Common myeloid progenitor, CD34-positive (primary cell): ENCODE measurements around the gene MTO1.
A peak's percentile ranks its signal among the peaks of the same experiment; 100 is the strongest.
"Not testable (repeated sequence)": the region's sequence is repeated elsewhere in the genome, so short reads cannot be mapped to it uniquely, and the experiment has no call there.

Experiments used
- CTCF ChIA-PET: fragments of 350-600 bp; sonication (Branson Sonifier 250); formaldehyde crosslinking; loops from one replicate; lab custom pipeline; 2021; ENCODE audit warnings: antibody characterized with exemption; lab: Charles Lee
- POLR2A ChIA-PET: fragments of 350-600 bp; sonication (Branson Sonifier 250); formaldehyde crosslinking; loops from one replicate; lab custom pipeline; 2021; ENCODE audit warnings: antibody characterized with exemption; lab: Charles Lee
- DNase-seq, 3 donors: peaks; one replicate each; pipeline versions ENCODE4 v3.0.0 to v3.0.0-alpha.2; 2013
- H3K27ac ChIP-seq, 2 experiments: 1 replicate in 1 of 2; 2 replicates in 1 of 2; pipeline ENCODE4 v1.7.0; 2013; ENCODE audit warnings: inconsistent platforms in 2 of 2, low read length in 2 of 2, mild to moderate bottlenecking in 2 of 2, low read depth in 1 of 2, moderate library complexity in 1 of 2; ENCODE audit not compliant: severe bottlenecking in 2 of 2, insufficient read depth in 1 of 2, poor library complexity in 1 of 2
- H3K27me3 ChIP-seq, 5 experiments: replicated peaks in 2 of 5; 1 replicate in 3 of 5; 2 replicates in 2 of 5; pipeline versions ENCODE4 v1.6.1 to v1.7.0; 2013; ENCODE audit warnings: low read length in 4 of 5, mild to moderate bottlenecking in 2 of 5, moderate library complexity in 2 of 5, inconsistent platforms in 1 of 5; ENCODE audit not compliant: insufficient read depth in 5 of 5, control insufficient read depth in 4 of 5
- H3K36me3 ChIP-seq, 4 experiments: 1 replicate in 2 of 4; 2 replicates in 2 of 4; pipeline versions ENCODE4 v1.6.1 to v1.7.0; 2013; ENCODE audit warnings: low read length in 3 of 4, control low read depth in 1 of 4, mild to moderate bottlenecking in 1 of 4; ENCODE audit not compliant: control insufficient read depth in 4 of 4, insufficient read depth in 4 of 4
- H3K4me1 ChIP-seq, 4 experiments: 1 replicate in 3 of 4; 2 replicates in 1 of 4; pipeline versions ENCODE4 v1.6.1 to v1.7.1; 2013; ENCODE audit warnings: low read length in 3 of 4, mild to moderate bottlenecking in 3 of 4, control low read depth in 1 of 4, inconsistent platforms in 1 of 4, moderate library complexity in 1 of 4; ENCODE audit not compliant: control insufficient read depth in 4 of 4, insufficient read depth in 4 of 4; ENCODE audit errors: control extremely low read depth in 1 of 4
- H3K4me3 ChIP-seq, 7 experiments: 1 replicate in 4 of 7; 2 replicates in 3 of 7; pipeline versions ENCODE4 v1.5.1 to v1.7.0; 2013; ENCODE audit warnings: mild to moderate bottlenecking in 7 of 7, low read length in 6 of 7, moderate library complexity in 6 of 7, inconsistent platforms in 2 of 7, low read depth in 2 of 7, control low read depth in 1 of 7; ENCODE audit not compliant: insufficient read depth in 4 of 7, control insufficient read depth in 1 of 7; ENCODE audit errors: extremely low read depth in 1 of 7
- H3K9me3 ChIP-seq, 5 experiments: 1 replicate in 4 of 5; 2 replicates in 1 of 5; pipeline versions ENCODE4 v1.6.1 to v1.7.1; 2013; ENCODE audit warnings: low read length in 4 of 5, mild to moderate bottlenecking in 2 of 5, inconsistent platforms in 1 of 5, low read depth in 1 of 5, moderate library complexity in 1 of 5; ENCODE audit not compliant: control insufficient read depth in 4 of 5, insufficient read depth in 2 of 5; ENCODE audit errors: control extremely low read depth in 1 of 5
- WGBS: methylation state at CpG from one replicate; pipeline ENCODE4 v1.1.5; 2013; ENCODE audit not compliant: insufficient coverage; 5-methylcytosine and 5-hydroxymethylcytosine counted together

MTO1 gene

DNA sequence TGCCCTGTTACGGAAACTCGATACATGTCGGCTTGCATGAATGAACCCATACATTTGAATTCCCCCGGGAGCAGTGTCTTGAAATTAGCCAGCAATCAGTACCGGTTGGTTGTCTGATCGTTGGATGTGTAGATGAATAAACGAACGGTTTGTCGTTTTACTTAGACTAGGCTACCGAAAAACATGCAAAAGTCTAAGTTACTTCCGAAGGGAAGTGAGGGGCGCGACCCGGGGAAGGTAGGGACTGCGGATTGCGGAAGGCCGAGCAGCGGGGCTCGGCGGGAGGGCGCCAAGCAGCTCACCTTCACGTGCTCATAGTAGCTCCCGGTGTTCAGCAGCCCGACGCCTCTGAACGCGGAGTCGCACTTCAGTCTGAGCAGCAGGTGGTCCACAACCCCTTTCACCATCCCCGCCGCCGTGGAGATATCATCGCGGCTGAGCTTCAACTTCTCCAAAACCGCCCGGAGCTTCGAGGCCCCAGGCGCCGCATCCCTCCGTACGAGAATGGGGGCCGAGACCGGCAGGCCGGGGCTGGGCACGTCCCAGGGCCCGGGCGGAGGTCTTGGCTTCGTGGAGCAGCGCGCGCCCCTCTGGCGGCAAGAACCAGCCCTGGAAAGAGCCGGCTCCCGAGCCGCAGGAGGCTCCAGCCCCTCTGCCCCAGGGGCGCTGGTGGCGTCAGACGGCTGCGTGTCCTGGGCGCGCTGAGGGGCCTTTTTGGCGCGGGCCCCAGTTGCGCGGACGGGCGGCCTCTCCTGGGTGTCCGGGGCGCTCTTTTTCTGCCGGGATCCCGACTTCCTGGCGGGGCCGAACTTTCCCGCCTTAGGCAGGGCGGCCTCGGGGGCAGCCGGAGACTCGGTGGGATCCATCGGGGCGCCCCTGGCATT is 10.1 kb upstream of the MTO1 start:
- H3K36me3 ChIP-seq = peaks cover 0 to 5% (median under 1%) of the 10 kb centered on the region in 4 experiments
- peaks cover 10 to 31% (median 26%) of the 10 kb centered on the region in 4 experiments for H3K4me1 ChIP-seq
- ChIA-PET POLR2A (interaction anchor here (0.6 to 3.4 kb wide), 4 partner anchors 10 to 64 kb away, joined by 3 to 31 read pairs (median 3); partner anchors contain the start of gene MTO1), CTCF (interaction anchor here (0.8 to 2.0 kb wide), 3 partner anchors 10 to 31 kb away, joined by 3 to 4 read pairs (median 3); partner anchors contain the start of gene MTO1)
- peak overlapping the region; percentile 66 to 95 (median 78) for H3K4me3 ChIP-seq
- peak; percentile 60 to 83 (median 73) for DNase-seq
- 0% methylated on average over 65 of the region's 79 CpGs for WGBS
- peak overlapping the region; percentile 46 to 74 for H3K27ac ChIP-seq
- H3K9me3 ChIP-seq = no peaks in the 10 kb centered on the region
- no peaks in the 10 kb centered on the region for H3K27me3 ChIP-seq

DNA sequence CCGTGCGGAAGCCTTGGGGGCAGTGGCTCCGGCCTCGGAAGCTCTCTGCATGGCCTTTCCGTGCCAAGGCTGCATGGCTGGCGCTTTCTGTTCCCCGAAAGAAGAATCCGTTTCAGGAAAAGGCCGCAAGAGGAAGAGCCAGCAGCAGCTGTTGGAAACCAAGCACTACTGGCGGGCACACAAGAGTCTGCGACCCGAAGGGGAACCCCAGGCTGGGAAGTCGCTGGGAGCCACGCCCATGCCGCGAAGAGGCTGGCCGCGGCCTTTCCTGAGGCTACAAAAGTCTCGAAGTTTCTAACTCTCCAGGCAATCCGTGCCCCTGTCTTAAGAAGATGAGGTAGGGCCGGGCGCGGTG is 9.5 kb upstream of the MTO1 start, which contains the start of gene CGAS:
Gene CGAS (minus strand): TSS at position 191 of the 355 bp plus-strand sequence. CDS start 116 bp downstream, at position 75.
- H3K9me3 ChIP-seq = no peaks in the 10 kb centered on the region
- 0% methylated on average over 22 of the region's 23 CpGs for WGBS
- H3K4me3 ChIP-seq = peak within 1 kb of the TSS; percentile 66 to 95 (median 78)
- H3K4me1 ChIP-seq = peaks cover 10 to 31% (median 27%) of the 10 kb centered on the region in 4 experiments
- no peaks in the 10 kb centered on the region for H3K27me3 ChIP-seq
- DNase-seq = peak; percentile 78 to 92 (median 92)
- peak within 1 kb of the TSS; percentile 46 to 74 for H3K27ac ChIP-seq
- peaks cover 0 to 5% (median under 1%) of the 10 kb centered on the region in 4 experiments for H3K36me3 ChIP-seq
- ChIA-PET CTCF (interaction anchor here (1.1 to 2.0 kb wide), 2 partner anchors 13 to 32 kb away, joined by 3 to 4 read pairs; no protein-coding TSS in a partner anchor), POLR2A (interaction anchor here (0.6 to 3.4 kb wide), 4 partner anchors 10 to 63 kb away, joined by 3 to 31 read pairs (median 3); partner anchors contain the start of gene MTO1)

GRCh38 chr6:73455865-73456629 is 5.5 kb upstream of the MTO1 start:
- WGBS = 86% methylated on average over 1 of the region's 3 CpGs

GRCh38 chr6:73459474-73459873 is 2.1 kb upstream of the MTO1 start:
- peaks cover 9 to 43% (median 19%) of the 10 kb centered on the region in 4 experiments for H3K4me1 ChIP-seq
- H3K36me3 ChIP-seq, DNase-seq, POLR2A ChIA-PET, H3K4me3 ChIP-seq, H3K27ac ChIP-seq, H3K9me3 ChIP-seq, H3K27me3 ChIP-seq: not testable (repeated sequence)
- CTCF ChIA-PET = interaction anchor here (0.7 kb wide), 1 partner anchor 35 kb away, joined by 3 read pairs; no protein-coding TSS in a partner anchor
- WGBS = 88% methylated on average over 4 of the region's 7 CpGs

More at GRCh38 chr6:73455865-73456629, 5.5 kb upstream of the MTO1 start:
- ChIA-PET POLR2A (no interaction called here), CTCF (no interaction called here)
- Histone ChIP-seq H3K4me1 (peaks cover 7 to 38% (median 19%) of the 10 kb centered on the region in 4 experiments), H3K36me3 (no peaks in the 10 kb centered on the region), H3K27me3 (no peaks in the 10 kb centered on the region), H3K4me3 (peak overlapping the region in 2 of 7 experiments; percentile 5 to 15), H3K27ac (no peak overlapping the region), H3K9me3 (no peaks in the 10 kb centered on the region)
- DNase-seq = peak; percentile 36 to 64 (median 59)

- CTCF ChIA-PET = interaction anchor here (0.7 kb wide), 1 partner anchor 35 kb away, joined by 3 read pairs; no protein-coding TSS in a partner anchor
- WGBS = 89% methylated on average over 3 of the region's 5 CpGs
- no peak overlapping the region for H3K27ac ChIP-seq
These were observed 1.5 kb upstream of the MTO1 start for GRCh38 chr6:73460056-73460455.

GRCh38 chr6:73471686-73472290 is 10.3 kb downstream of the MTO1 start:
- ChIA-PET CTCF (interaction anchor here (0.6 to 1.4 kb wide), 3 partner anchors 9 to 44 kb away, joined by 3 to 5 read pairs (median 3); no protein-coding TSS in a partner anchor), POLR2A (interaction anchor here (1.0 kb wide), 1 partner anchor 10 kb away, joined by 4 read pairs; the partner anchor contains the start of gene MTO1)
- Histone ChIP-seq H3K4me3 (no peak overlapping the region), H3K9me3 (no peaks in the 10 kb centered on the region), H3K27ac (no peak overlapping the region), H3K36me3 (peaks cover 13 to 83% (median 41%) of the 10 kb centered on the region in 4 experiments), H3K4me1 (no peaks in the 10 kb centered on the region), H3K27me3 (no peaks in the 10 kb centered on the region)
- no CpG with 5 or more reads among the region's 2 CpGs for WGBS
- no peak for DNase-seq

More at GRCh38 chr6:73460056-73460455, 1.5 kb upstream of the MTO1 start:
- no peak for DNase-seq
- no peaks in the 10 kb centered on the region for H3K27me3 ChIP-seq
- no peak overlapping the region for H3K4me3 ChIP-seq
- H3K9me3 ChIP-seq = no peaks in the 10 kb centered on the region
- peaks cover 0 to 6% (median 2%) of the 10 kb centered on the region in 4 experiments for H3K36me3 ChIP-seq
- peaks cover 9 to 39% (median 19%) of the 10 kb centered on the region in 4 experiments for H3K4me1 ChIP-seq
- POLR2A ChIA-PET = no interaction called here
